Endothelial cell of umbilical vein (primary cell): ENCODE measurements around the gene EPAS1. TPM values are rescaled to one million over a fixed set of nuclear protein-coding genes. Genes with fewer than 3 reads are reported as not detected.

Source experiments
- BruUV-seq: library from RNA; stranded (reverse); fragments of 400-500 nt; replicated peaks from 2 replicates; lab custom pipeline; 2021; lab: Mats Ljungman, UMichigan
- CTCF ChIA-PET: fragments of 300-600, 350-600 bp; sonication (Branson Sonifier 250); formaldehyde crosslinking; loops from one replicate; lab custom pipeline; 2021; ENCODE audit warnings: antibody characterized with exemption, inconsistent platforms; lab: Charles Lee
- POLR2A ChIA-PET: fragments of 300-600, 350-600 bp; sonication (Branson Sonifier 250); formaldehyde crosslinking; loops from one replicate; lab custom pipeline; 2021; ENCODE audit warnings: antibody characterized with exemption, inconsistent platforms; lab: Charles Lee
- DNase-seq: peaks from one replicate; pipeline ENCODE4 v3.0.0-alpha.2; 2011; ENCODE audit warnings: low read depth, low spot score
- FAIRE-seq: peaks from 2 replicates; lab custom pipeline; 2011; peaks lifted over from hg19 to GRCh38; lab: Jason Lieb, UNC
- H2AFZ ChIP-seq: 2 replicates; pipeline ENCODE4 v1.6.0; 2012; ENCODE audit warnings: low read depth, low read length, control low read depth, inconsistent platforms
- H3K27ac ChIP-seq: 2 replicates; pipeline ENCODE4 v1.5.1; 2011; ENCODE audit warnings: low read depth, mild to moderate bottlenecking, control low read depth, low read length, moderate library complexity; ENCODE audit not compliant: insufficient read depth
- H3K27me3 ChIP-seq, 2 experiments: 2 replicates each; pipeline versions ENCODE4 v1.6.0 to v1.6.1; 2011; ENCODE audit warnings: low read length in 2 of 2, mixed read lengths in 1 of 2; ENCODE audit not compliant: control insufficient read depth in 2 of 2, insufficient read depth in 2 of 2
- H3K36me3 ChIP-seq, 2 experiments: 2 replicates in 1 of 2; 3 replicates in 1 of 2; pipeline ENCODE4 v1.5.1; 2011; ENCODE audit warnings: low read length in 2 of 2, mild to moderate bottlenecking in 1 of 2, moderate library complexity in 1 of 2; ENCODE audit not compliant: control insufficient read depth in 2 of 2, insufficient read depth in 2 of 2; ENCODE audit errors: extremely low read depth in 1 of 2
- H3K4me1 ChIP-seq: 3 replicates; pipeline ENCODE4 v1.5.1; 2011; ENCODE audit warnings: mild to moderate bottlenecking, low read length; ENCODE audit not compliant: control insufficient read depth, insufficient read depth; ENCODE audit errors: extremely low read depth
- H3K4me2 ChIP-seq: 2 replicates; pipeline ENCODE4 v1.6.1; 2011; ENCODE audit warnings: low read length, control low read depth, mixed read lengths; ENCODE audit not compliant: insufficient read depth
- H3K4me3 ChIP-seq, 3 experiments: fragments of 200-600 bp in 1 of 3; sonication (generic), shearing (Covaris generic) in 1 of 3; replicated peaks in 1 of 3; 2 replicates each; pipeline ENCODE4 v1.5.1; 2011 to 2016; ENCODE audit warnings: control low read depth in 3 of 3, low read length in 3 of 3, mild to moderate bottlenecking in 2 of 3, inconsistent platforms in 1 of 3, low read depth in 1 of 3, moderate library complexity in 1 of 3; ENCODE audit not compliant: insufficient read depth in 1 of 3
- H3K79me2 ChIP-seq: 2 replicates; pipeline ENCODE4 v1.6.0; 2012; ENCODE audit warnings: low read length, inconsistent platforms; ENCODE audit not compliant: control insufficient read depth, insufficient read depth
- H3K9ac ChIP-seq: replicated peaks from 2 replicates; pipeline ENCODE3; 2011; ENCODE audit warnings: low read length, control low read depth; ENCODE audit not compliant: insufficient read depth; ENCODE audit errors: extremely low read depth
- H3K9me1 ChIP-seq: replicated peaks from 3 replicates; pipeline ENCODE4 v1.6.0; 2011; ENCODE audit warnings: mild to moderate bottlenecking, low read length; ENCODE audit not compliant: control insufficient read depth, insufficient read depth; ENCODE audit errors: extremely low read depth
- H3K9me3 ChIP-seq: replicated peaks from 2 replicates; pipeline ENCODE4 v1.5.1; 2012; ENCODE audit warnings: low read length, inconsistent platforms; ENCODE audit not compliant: control insufficient read depth, insufficient read depth
- H4K20me1 ChIP-seq: replicated peaks from 2 replicates; pipeline ENCODE3; 2011; ENCODE audit warnings: mild to moderate bottlenecking, low read length; ENCODE audit not compliant: control insufficient read depth, insufficient read depth; ENCODE audit errors: extremely low read depth
- EZH2 ChIP-seq: IDR thresholded peaks from 2 replicates; pipeline ENCODE4 v1.6.1; 2012; ENCODE audit warnings: borderline replicate concordance, low read depth, mild to moderate bottlenecking, moderate library complexity, low read length, inconsistent platforms; ENCODE audit not compliant: severe bottlenecking
- FOS ChIP-seq: IDR thresholded peaks from 2 replicates; pipeline ENCODE4 v1.6.1; 2011; ENCODE audit warnings: mild to moderate bottlenecking, low read length, moderate library complexity, borderline replicate concordance; ENCODE audit not compliant: insufficient read depth
- GATA2 ChIP-seq: IDR thresholded peaks from 2 replicates; pipeline ENCODE4 v1.7.0; 2011; ENCODE audit warnings: low read depth, mild to moderate bottlenecking, moderate library complexity, mixed read lengths, low read length; ENCODE audit not compliant: insufficient read length, insufficient read depth
- JUN ChIP-seq: IDR thresholded peaks from 2 replicates; pipeline ENCODE4 v1.6.1; 2011; ENCODE audit warnings: borderline replicate concordance, low read depth; ENCODE audit not compliant: insufficient read length, insufficient read depth
- MAX ChIP-seq: IDR thresholded peaks from 2 replicates; pipeline ENCODE4 v1.6.1; 2011; ENCODE audit not compliant: insufficient read depth, insufficient read length
- MYC ChIP-seq: IDR thresholded peaks from one replicate; pipeline ENCODE4 v1.6.1; 2011; ENCODE audit warnings: mild to moderate bottlenecking, low read depth, low read length
- POLR2A ChIP-seq: IDR thresholded peaks from 2 replicates; pipeline ENCODE4 v1.6.1; 2012; ENCODE audit warnings: low read depth, mild to moderate bottlenecking, control low read depth, low read length
- POLR2AphosphoS5 ChIP-seq: IDR thresholded peaks from 2 replicates; pipeline ENCODE4 v1.6.1; 2012; ENCODE audit warnings: low read depth, mild to moderate bottlenecking, control low read depth, low read length, moderate library complexity; ENCODE audit not compliant: insufficient read depth
- dilution Hi-C: fragments of 300-500 bp; cut with MboI; formaldehyde crosslinking; loops from one replicate; pipeline ENCODE4 v1.15.0; 2019; ENCODE audit warnings: low sequenced_read_pairs; ENCODE audit not compliant: extremely low pct_ligation_motif_present
- intact Hi-C: fragments of 100-400 bp; cut with micrococcal nuclease; formaldehyde crosslinking; loops from one replicate; pipeline ENCODE4 v1.10.0; 2022
- polyA plus RNA-seq, 4 experiments: library from polyadenylated mRNA; depleted of rRNA in 3 of 4; stranded (reverse) in 3 of 4; unstranded in 1 of 4; fragments of >200 nt; gene quantifications; 2 replicates each; pipeline versions ENCODE4 v1.2.1 to v1.2.3, GENCODE V29; 2011 to 2012; ENCODE audit warnings: missing spikeins in 1 of 4
- total RNA-seq: library from RNA; stranded (reverse); gene quantifications from 2 replicates; pipeline ENCODE4 v1.2.3, GENCODE V29; 2021
- TF ChIP-seq, protein P1 (sequence below), 2 donors: IDR thresholded peaks; 1 replicate in 1 of 2; 2 replicates in 1 of 2; pipeline ENCODE4 v1.5.1; 2011; ENCODE audit warnings: low read length in 2 of 2, mild to moderate bottlenecking in 2 of 2, moderate library complexity in 2 of 2, control low read depth in 1 of 2, inconsistent platforms in 1 of 2, low read depth in 1 of 2; ENCODE audit not compliant: insufficient read depth in 1 of 2; ENCODE audit errors: extremely low read depth in 1 of 2

The EPAS1 gene
- total and polyA plus RNA-seq, 2 donors (not counting 3 experiments of a cell fraction or from before 2014, with no cell fraction given), result 229 to 374 TPM

- Histone ChIP-seq H4K20me1 (no peaks in the 10 kb centered on the region), H3K4me1 (peaks cover 21% of the 10 kb centered on the region), H3K4me2 (no peak overlapping the region), H3K9me1 (no peaks in the 10 kb centered on the region), H3K9ac (no peak overlapping the region), H3K79me2 (peaks cover 40% of the 10 kb centered on the region), H3K27me3 (no peaks in the 10 kb centered on the region), H3K4me3 (no peak overlapping the region), H2AFZ (no peak overlapping the region), H3K27ac (no peak overlapping the region), H3K36me3 (peaks cover 8 to 17% of the 10 kb centered on the region in 2 experiments), H3K9me3 (no peaks in the 10 kb centered on the region)
- ChIA-PET POLR2A (no interaction called here), CTCF (interaction anchor here (1.9 kb wide), 1 partner anchor 9 kb away, joined by 4 read pairs; no protein-coding TSS in a partner anchor)
- dilution Hi-C loops, result no loop called here
- FAIRE-seq (no peak), DNase-seq (no peak)
- no peak for TF ChIP-seq MAX
- intact Hi-C loops, result no loop called here
- BruUV-seq, result no TSS peak
These were observed 47.5 kb downstream of the EPAS1 start for GRCh38 chr2:46344706-46345105.

DNA sequence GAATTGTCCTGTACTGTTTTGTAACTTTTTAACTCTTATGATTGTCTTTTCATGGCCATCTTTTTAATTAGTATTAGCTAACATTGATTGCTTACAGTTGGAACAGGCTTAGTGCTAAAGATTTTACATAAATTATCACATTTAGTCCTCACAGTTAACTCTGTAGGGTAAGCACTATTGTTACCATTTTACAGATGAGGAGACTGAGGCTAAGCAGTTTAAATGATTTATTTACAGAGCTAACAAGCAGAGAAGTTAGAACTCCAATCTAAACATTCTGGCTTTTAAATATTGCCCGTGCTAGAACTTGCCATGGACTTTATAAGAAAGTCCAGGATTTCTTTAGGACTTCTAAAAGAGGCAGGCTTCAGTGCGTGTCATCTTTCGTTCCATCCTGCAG, 48.6 kb downstream of the EPAS1 start:
- ChIA-PET POLR2A (no interaction called here), CTCF (interaction anchor here (1.9 kb wide), 1 partner anchor 10 kb away, joined by 4 read pairs; no protein-coding TSS in a partner anchor)
- H3K79me2 ChIP-seq, result peaks cover 34% of the 10 kb centered on the region
- H3K9me1 ChIP-seq, result no peaks in the 10 kb centered on the region
- H3K4me3 ChIP-seq, result no peak overlapping the region
- no peak overlapping the region for H3K4me2 ChIP-seq
- no peaks in the 10 kb centered on the region for H4K20me1 ChIP-seq
- H3K9ac ChIP-seq, result no peak overlapping the region
- peaks cover 31% of the 10 kb centered on the region for H3K4me1 ChIP-seq
- no peak overlapping the region for H2AFZ ChIP-seq
- no TSS peak for BruUV-seq
- intact Hi-C loops, result no loop called here
- H3K9me3 ChIP-seq, result no peaks in the 10 kb centered on the region
- TF ChIP-seq EZH2, result no peak
- TF ChIP-seq JUN, result no peak
- no peak for TF ChIP-seq POLR2A
- TF ChIP-seq FOS, result no peak
- TF ChIP-seq, protein P1, sequence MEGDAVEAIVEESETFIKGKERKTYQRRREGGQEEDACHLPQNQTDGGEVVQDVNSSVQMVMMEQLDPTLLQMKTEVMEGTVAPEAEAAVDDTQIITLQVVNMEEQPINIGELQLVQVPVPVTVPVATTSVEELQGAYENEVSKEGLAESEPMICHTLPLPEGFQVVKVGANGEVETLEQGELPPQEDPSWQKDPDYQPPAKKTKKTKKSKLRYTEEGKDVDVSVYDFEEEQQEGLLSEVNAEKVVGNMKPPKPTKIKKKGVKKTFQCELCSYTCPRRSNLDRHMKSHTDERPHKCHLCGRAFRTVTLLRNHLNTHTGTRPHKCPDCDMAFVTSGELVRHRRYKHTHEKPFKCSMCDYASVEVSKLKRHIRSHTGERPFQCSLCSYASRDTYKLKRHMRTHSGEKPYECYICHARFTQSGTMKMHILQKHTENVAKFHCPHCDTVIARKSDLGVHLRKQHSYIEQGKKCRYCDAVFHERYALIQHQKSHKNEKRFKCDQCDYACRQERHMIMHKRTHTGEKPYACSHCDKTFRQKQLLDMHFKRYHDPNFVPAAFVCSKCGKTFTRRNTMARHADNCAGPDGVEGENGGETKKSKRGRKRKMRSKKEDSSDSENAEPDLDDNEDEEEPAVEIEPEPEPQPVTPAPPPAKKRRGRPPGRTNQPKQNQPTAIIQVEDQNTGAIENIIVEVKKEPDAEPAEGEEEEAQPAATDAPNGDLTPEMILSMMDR (IDR thresholded peaks at IDR 0.05; ENCODE audit: extremely low read depth in 1 of 2, insufficient read depth in 1 of 2, low read depth in 1 of 2, low read length in 2 of 2), result no peak
- no peak for TF ChIP-seq GATA2
- TF ChIP-seq MAX, result no peak
- TF ChIP-seq POLR2AphosphoS5, result no peak
- no peak for TF ChIP-seq MYC
- H3K27ac ChIP-seq, result no peak overlapping the region
- DNase-seq (no peak), FAIRE-seq (no peak)
- no peaks in the 10 kb centered on the region for H3K27me3 ChIP-seq
- peaks cover 8 to 17% of the 10 kb centered on the region in 2 experiments for H3K36me3 ChIP-seq
- dilution Hi-C loops, result no loop called here
